HG02884 (cell line): ENCODE measurements around the gene APBB2.

ENCODE experiments used
- ATAC-seq: cut with Tn5 transposase; IDR thresholded peaks from one replicate; pipeline ENCODE4 v1.9.1; 2021; ENCODE audit warnings: mild to moderate bottlenecking, moderate library complexity; ENCODE audit not compliant: unreplicated experiment

The APBB2 gene

DNA sequence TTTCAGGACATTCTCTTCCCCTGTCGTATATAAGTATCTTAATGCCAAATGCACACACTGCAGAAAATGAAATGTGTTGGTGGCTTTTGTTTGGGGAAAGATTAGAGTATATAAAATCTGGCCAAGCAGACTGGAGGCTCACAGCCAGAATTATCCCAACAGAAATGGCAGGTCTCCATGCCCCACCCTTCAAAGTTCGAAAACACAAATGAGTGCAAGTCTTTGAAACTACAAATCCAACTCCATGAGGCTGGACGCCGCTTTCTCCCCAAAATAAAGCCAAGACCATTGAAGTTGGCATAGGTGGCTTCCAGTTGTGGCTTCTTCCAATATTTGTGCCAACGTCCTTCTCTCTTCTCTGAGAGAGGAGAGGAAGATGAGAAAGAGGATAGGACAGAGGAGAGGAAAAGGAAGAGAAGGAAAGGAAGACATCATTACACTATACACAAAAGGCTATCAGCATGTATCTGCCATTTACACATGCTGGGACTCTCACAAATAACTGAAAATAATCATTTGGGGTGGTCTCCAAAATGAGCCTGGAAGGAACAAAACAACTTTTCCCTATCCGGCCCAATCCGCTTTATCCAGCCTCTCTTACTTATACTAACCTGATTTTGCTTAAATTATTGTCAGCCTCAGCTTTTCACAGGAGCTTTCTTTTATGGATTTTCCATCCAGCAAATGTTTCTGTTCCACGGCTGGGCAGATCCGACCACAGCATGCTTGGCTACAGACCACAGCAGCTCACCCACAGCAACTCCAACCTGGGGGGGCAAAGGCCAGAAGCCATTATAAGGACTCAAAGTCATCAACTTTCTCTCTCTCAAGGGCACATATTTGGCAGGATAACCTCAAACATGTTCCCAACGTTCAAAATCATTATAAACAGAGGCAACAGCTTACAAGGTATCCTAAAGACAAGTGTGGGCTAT lies 71.7 kb downstream of the APBB2 start:
- ATAC-seq, result no peak

DNA sequence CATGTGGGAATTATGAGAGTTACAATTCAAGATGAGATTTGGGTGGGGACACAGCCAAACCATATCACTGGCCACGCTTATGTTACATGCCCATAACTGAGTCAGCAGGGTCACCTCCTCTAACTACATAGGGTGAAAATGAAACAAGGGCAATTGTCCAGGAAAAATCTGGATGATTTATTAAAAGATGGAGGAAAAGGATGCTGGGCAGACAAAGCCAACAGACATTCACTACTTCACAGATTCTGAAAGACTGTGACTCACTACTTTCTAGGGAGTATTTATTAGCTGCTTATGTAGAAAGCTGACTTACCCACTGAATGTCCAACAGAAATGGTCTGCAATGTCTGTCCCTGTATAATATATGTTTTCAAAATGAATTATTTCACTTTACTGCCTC lies 72.4 kb downstream of the APBB2 start:
- ATAC-seq, result no peak

DNA sequence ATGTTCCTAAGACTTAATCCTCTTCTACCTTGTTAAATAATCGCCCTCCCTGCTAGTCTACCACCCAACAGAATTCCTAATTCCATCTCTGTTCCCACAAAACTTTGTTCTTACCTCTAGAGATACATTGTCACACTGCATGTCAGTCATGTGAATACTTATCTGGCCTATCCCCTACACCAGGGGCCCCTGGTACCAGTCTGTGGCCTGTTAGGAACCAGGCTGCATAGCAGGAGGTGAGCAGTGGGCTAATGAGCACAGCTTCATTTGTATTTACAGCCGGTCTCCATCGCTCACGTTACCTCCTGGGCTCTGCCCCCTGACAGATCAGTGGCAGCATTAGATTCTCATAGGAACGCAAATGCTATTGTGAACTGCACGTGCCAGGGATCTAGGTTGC lies 73.9 kb downstream of the APBB2 start:
- ATAC-seq, result no peak

DNA sequence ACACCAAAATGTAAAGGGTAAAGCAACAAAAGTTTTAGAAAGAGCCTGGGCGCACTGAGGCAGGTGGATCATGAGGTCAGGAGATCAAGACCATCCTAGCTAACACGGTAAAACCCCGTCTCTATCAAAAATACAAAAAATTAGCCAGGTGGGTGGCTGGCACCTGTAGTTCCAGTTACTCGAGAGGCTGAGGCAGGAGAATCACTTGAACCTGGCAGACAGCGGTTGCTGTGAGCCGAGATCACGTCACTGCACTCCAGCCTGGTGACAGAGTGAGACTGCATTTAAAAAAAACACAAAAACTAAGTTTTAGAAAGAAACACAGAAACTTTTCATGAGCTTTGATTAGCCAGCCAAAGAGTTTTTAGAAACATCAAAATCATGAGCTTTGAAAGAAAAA lies 76.5 kb downstream of the APBB2 start:
- no peak for ATAC-seq

DNA sequence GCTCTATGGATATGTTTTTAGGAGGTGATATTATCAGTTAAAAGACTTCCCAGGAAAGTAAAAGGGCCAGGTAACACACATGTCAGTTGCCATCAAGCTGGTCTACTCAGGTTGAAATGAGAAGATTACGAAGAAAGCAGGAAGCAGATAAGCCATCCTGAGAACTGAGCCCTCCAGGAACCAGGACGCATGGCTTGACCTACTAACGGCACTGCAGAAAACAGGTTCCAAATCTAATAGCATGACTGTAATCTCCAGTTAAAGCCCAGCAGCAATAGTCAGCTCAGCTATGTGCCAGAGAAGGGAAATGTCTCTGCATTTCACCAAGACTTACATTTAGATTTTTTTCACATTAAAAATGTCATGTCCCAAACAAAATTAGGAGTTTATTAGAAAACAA lies 77.9 kb downstream of the APBB2 start:
- no peak for ATAC-seq

DNA sequence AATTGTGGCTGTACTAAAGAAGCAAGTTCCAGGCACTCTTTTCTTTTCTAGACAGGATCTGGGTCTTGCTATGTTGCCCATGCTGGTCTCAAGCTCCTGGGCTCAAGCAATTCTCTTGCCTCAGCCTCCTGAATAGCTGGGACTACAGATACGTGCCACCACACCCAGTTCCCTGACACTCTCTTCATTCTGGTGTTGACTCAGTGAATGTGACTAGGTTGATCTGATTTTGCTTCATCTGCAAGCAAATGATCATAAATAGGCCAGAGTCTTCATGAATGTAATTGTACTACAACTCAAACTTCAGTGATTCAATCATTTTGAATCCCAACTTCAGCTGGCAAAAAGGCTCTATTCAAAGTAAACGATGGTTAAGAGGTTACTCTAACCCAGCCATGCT lies 78.5 kb downstream of the APBB2 start:
- no peak for ATAC-seq

DNA sequence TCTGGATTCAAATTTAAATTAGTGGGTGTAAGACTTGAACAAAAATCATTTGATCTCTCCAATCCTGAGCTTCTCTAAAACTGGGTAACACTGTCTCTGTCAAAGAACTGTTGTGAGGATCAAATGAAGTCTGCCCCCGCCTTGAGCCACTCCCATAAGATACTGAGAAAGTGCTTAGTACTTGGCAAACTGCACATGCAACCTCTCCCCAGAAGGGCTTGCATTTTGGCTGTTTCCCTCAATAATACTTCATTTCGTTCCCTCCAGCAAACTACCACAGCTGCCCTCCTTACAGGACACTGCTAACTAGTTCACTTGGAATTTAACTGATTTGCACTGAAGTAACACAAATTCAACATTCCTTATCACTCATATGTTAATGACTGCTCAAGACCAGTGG lies 79.8 kb downstream of the APBB2 start:
- no peak for ATAC-seq

DNA sequence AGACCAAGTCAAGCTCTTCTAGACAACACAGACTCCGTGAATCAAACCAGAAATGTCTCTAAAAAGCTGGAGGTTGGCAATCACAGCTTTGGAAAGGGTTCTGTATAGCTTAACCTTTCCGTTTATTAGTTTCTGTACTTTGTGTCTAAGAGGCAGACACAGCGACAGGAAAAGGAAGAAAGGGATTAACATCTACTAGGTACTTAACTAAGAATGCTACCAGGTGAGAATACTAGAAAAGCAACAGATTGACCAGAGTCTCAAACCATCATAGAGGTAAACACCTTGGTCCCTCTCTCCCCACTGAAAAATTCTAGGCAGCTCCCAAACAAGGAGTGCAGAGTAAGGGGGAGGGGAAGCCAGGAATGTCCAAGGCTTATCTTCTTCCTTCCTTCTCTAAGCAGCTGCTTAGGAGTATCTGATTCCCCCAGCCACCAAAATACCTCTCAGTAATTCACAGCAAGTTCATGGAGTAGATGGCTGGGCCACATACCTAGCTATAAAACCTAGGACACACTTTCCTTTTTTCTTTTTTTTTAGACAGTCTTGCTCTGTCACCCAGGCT lies 80.8 kb downstream of the APBB2 start:
- no peak for ATAC-seq

DNA sequence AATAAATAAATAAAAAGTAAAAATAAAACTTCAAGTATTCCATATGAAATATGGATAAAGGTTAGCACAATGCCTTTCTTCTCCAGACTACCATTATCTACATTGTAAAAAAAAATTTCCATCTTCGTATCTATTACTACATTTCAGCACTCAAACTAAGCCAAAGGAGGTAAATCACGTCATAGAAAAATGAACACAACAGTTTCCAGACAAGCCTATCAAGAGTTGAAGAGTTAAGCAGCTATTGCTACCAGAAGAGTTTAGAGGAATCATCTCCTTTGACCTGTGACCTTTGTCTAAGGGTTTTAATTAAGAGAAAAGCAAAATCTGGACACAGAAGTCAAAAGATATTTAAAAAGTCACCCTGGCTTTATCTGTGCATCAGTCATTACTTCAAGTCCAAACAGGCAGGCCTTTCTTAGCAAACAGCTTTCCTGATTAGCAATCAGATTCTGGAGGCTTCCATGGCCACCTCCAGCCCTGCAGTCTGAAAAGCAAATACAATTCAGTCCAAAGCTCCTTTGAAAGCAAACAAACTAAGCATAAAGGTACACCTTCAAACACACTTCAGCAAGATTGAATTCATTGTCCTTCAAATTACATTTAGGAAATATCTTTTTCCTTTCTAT lies 82.2 kb downstream of the APBB2 start:
- ATAC-seq, result no peak

DNA sequence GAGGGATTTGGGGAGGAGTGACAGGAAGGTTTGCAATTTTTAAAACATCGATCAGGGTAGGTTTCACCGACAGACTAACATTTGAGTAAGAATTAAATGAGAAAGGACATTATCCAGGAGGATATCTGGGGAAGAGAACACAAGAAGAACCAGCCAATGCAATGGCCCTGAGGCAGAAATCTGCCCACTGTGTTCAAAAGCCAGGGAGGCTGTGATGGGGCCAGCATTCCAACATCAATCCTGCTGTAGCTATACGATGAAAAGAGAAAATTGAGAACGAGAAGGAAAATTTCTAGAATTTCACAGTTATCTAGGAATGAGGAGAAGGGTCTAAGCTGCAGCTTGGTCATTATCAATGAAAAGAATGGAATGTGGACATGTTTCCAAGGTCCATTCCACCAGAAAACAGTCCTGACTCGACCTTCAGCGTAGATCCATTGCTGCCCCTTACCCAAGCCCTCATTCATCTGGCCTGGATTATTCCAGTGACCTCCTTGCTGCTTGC lies 84.4 kb downstream of the APBB2 start:
- no peak for ATAC-seq

DNA sequence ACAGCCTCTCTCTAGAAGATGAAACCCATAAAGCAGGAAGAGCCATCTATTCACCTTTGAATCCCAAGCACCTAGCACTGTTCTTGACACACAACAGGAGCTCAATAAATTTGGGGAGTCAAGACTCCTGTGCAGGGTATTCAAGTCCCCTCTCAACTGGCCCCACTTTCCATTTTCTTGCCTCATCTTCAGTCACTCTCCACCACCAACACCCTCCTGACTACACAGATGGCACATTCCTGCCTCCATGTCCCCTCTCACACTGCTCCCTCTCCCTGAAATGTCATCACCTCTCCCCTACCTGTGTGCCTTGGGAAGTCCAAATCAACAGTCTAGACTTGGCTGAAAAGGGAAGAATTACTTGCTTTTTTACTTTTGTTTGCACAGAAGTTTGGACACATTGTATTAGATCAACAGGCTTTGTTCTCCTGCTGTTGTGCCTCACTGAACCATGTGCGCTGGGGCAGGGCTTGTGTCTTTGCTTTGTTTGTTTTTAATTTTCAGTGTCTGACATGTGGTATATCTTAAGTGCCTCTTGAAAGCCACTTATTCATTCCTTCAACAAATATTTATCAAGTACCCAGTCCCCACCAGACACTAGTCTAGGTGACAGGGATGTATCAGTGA lies 85.1 kb downstream of the APBB2 start:
- no peak for ATAC-seq

DNA sequence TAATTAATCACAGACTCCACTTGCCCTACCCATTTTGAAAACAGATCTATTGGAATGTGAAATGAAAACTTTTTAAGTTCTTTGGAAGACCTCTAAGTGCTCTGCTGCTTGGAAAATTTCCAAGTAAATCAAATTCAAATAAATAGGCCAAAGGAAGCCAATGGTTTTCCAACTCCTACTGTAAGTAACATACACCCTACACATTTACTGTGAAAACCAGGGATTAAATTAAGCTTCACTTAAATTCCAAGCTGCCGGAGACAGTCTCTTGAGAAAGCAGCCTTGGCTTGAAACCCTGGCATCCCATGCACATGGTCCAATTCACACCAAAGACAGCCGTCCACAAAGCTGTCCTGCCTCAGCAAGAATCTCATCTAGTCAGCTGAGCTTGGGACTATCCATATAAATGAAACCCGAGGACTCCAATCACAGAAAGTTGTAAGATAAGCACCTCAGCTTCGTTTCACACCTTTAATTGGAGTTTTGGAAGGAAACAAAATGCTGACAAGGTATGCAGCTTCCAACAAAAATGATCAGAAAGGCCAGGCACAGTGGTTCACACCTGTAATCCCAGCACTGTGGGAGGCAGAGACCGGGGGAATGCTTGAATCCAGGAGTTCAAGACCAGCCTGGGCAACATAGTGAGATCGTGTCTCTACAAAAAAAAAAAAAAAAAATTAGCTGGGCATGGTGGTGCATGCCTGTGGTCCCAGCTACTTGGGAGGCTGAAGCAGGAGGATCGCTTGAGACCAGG lies 88.6 kb downstream of the APBB2 start:
- no peak for ATAC-seq

DNA sequence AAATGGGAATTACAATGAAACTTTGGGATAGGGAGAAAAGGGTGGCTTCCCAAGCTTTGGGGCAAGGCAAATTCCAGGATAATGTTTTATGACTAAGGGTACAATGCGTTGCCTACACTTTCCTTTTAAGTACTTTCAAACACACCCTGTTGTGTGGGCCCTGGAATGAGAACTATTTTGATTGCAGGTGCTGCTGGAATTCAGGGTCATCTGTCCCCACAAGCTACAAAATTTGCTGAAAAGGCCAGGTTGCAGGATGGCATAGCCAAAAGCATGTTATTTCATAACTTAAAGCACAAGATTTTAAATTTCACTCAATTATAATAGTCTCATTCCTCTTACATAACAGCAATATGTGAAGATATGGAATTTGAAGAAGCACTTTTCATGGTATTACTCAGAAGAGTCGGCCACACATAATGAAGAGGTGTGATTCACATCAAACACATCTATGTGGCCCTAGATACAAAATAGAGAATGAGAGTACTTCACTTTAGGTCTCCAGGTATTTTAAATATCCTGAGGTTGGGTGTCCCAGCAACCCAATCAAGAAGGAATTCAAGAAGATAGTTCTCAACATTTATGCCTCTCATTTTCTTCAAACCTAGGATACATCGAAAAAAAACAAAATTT lies 89.3 kb downstream of the APBB2 start:
- ATAC-seq, result no peak

DNA sequence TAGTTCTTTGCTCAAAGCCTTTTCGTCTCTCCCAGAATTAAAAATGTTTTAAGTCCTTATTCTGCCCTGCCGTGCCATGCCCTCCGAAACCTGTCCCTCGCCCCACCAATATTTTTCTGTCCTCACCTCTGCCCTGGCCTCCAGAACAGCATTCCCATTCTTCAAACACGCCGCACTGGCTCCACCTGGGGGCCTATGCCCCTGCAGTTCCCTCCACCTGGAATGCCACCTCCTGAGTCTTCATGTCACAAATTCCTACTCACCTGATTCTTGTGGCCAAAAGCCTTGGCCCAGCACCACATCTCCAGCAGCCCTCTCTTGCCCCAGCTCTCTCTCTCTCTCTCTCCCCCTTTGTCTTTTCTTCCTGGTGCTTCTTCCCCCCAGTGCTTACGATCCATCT lies 91.6 kb downstream of the APBB2 start:
- no peak for ATAC-seq

DNA sequence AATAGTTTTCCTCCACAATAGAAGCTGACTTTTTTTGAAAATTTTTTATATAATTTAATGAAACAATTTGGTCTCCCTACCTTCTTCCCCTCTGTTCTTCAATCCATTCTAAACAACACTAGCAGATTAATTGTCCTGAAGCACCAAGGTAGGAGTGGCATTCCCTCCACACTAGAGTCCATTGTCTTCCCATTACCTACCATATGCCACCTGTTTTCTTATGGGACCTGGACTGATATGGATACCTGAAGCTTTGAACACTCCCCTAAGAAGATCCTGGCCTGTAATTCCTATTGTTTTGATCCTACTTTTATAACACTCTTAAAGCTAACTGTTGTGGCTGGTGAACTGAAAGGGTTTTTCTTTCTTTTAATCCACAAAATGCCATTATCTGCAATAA lies 92.0 kb downstream of the APBB2 start:
- no peak for ATAC-seq

DNA sequence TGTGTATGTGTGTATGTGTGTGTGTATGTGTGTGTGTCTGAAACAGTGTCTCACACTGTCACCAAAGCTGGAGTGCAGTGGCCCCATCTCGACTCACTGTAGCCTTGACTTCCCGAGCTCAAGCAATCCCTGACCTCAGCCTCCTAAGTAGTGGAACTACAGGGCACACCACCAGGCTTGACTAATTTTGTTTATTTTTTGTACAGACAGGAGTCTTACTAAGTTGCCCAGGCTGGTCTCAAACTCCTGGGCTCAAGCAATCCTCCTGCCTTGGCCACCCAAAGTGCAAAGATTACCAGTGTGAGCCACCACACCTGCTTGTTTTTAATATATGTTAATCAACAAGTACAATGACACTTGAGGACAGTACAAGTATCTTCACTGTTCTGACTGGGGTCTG lies 92.4 kb downstream of the APBB2 start:
- no peak for ATAC-seq

DNA sequence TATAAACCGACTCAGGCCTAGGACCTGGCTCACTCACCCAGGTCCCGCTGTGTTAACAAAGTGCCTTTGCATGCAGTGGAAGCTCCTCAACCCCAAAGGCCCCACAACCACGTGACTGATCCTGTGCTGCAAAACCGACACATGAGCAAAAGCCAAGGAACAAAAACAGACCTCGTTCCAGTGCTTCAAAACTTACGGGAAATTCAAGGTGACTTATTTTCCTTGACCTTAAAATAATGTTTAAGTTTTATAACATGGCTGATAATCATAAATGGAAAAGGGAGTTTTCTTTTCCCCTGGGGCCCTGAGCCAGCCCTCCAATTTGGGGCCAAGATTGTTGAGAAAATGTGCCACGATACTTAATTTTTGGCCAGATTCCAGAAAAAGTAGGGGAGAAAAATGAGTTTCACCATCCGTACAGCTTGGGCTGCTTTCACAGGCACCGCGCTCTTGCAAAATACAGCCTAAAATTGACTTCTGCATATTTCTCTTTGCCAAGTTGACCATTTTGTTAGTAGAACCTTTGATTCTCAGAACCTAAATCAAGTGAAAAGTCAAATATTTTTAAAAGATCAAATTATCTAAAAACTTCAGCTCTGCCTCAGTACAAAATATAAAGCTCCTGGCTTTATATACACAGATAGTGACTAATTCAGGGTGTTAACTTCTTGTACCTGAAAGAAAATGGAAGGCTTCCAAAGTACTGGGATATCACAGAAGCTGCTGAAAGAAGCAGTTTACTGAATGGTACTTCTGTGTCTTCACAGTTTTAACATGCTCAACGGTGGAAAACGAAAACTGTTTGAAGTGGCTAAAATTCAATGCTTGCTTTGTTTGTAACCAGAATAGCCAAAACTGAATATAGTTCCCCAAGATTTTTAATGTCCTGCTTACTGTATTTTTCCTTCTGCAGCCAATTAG lies 93.8 kb downstream of the APBB2 start:
- no peak for ATAC-seq

DNA sequence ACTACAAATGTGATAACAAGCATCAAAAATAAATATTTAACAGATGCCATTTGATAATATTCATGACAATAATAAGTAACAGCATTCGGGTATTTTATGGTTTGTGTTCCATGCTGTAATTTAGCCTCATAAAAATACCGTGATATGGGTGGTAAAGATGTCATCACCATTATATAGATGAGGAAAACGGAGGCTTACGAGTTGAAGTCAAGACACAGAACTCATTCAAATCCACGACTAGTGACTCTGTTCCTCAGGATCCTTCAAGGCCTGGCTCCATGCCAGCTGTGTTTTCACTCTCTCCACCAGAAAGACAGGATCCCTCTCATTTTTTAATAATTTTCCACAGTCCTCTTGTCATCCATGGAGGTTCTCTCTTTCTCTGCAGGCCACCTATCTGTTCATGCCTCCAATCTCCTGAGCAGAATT lies 94.5 kb downstream of the APBB2 start:
- no peak for ATAC-seq

DNA sequence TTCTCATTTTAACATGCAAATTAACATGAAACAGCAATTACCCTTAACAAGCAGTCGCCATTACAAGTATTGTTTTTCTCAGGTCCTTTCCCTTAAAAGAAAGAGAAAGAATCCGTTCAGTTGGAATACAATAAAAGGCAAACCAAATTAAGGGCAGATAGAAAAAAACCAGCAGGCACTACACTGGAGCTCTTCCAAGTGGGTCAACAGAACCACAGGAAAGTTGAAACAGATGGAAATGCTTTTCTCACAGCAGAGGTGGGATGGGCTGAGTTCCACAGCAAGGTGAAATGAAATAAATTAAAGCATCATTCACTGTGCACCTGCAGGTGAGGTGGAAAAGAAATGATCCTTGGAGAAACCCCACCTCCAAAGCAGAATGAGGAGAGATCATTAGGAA lies 102.6 kb downstream of the APBB2 start:
- no peak for ATAC-seq
